ENCODE measurements around the gene ALDH2. TPM values are rescaled to one million over a fixed set of nuclear protein-coding genes. Genes with fewer than 3 reads are reported as not detected.
"Not testable (repeated sequence)": the region's sequence is repeated elsewhere in the genome, so short reads cannot be mapped to it uniquely, and the experiment has no call there.

Gene ALDH2
- total and polyA plus RNA-seq, 11 donors = 135 to 303 (median 248) TPM

- WGBS, 4 donors = 82 to 94% (median 92%) methylated on average over 7 to 8 of the region's 8 CpGs
- TF ChIP-seq POLR2A (IDR thresholded peaks at IDR 0.05) = no peak
- no peak for TF ChIP-seq CTCF (IDR thresholded peaks at IDR 0.05)
- intact Hi-C loops (cut with DNase I) = no loop called here
- H3K27me3 ChIP-seq = no peaks in the 10 kb centered on the region
- no peak overlapping the region for H3K27ac ChIP-seq
- DNase-seq = no peak
- H3K4me1 ChIP-seq = peaks cover 0 to 7% (median under 1%) of the 10 kb centered on the region in 12 donors
- no peak overlapping the region for H3K4me3 ChIP-seq
- no peaks in the 10 kb centered on the region for H3K9me3 ChIP-seq
- no peaks in the 10 kb centered on the region for H3K36me3 ChIP-seq
- no peak for ATAC-seq
These were observed 51.6 kb downstream of the ALDH2 start for GRCh38 chr12:111818340-111818739.

- no peak overlapping the region for H3K27ac ChIP-seq
- no peaks in the 10 kb centered on the region for H3K27me3 ChIP-seq
- WGBS, 4 donors = 65 to 77% (median 71%) methylated on average over 6 of the region's 6 CpGs
- H3K4me3 ChIP-seq = no peak overlapping the region
- no peak for TF ChIP-seq CTCF (IDR thresholded peaks at IDR 0.05)
- no peak for TF ChIP-seq POLR2A (IDR thresholded peaks at IDR 0.05)
- H3K4me1 ChIP-seq = peaks cover 0 to 14% (median 3%) of the 10 kb centered on the region in 12 donors
- DNase-seq (no peak), ATAC-seq (no peak)
- intact Hi-C loops (cut with DNase I) = no loop called here
- H3K36me3 ChIP-seq = no peaks in the 10 kb centered on the region
- H3K9me3 ChIP-seq = no peaks in the 10 kb centered on the region
These were observed 52.7 kb downstream of the ALDH2 start for GRCh38 chr12:111819191-111820158.

GRCh38 chr12:111820828-111821227 lies 54.1 kb downstream of the ALDH2 start:
- H3K27me3 ChIP-seq; ATAC-seq; DNase-seq; H3K9me3 ChIP-seq; H3K27ac ChIP-seq; H3K36me3 ChIP-seq; intact Hi-C loops (cut with DNase I); H3K4me3 ChIP-seq: not testable (repeated sequence)
- WGBS, 4 donors = 88 to 93% (median 91%) methylated on average over 8 of the region's 8 CpGs
- H3K4me1 ChIP-seq = peaks cover 0 to 16% (median 3%) of the 10 kb centered on the region in 12 donors

GRCh38 chr12:111822886-111823285 lies 56.2 kb downstream of the ALDH2 start:
- peaks cover 0 to 16% (median 3%) of the 10 kb centered on the region in 12 donors for H3K4me1 ChIP-seq
- no peaks in the 10 kb centered on the region for H3K27me3 ChIP-seq
- intact Hi-C loops (cut with DNase I) = no loop called here
- H3K9me3 ChIP-seq = no peaks in the 10 kb centered on the region
- no peaks in the 10 kb centered on the region for H3K36me3 ChIP-seq
- no peak for TF ChIP-seq CTCF (IDR thresholded peaks at IDR 0.05)
- TF ChIP-seq POLR2A (IDR thresholded peaks at IDR 0.05) = no peak
- ATAC-seq (no peak), DNase-seq (no peak)
- peak overlapping the region in 1 of 12 donors; percentile 71 for H3K27ac ChIP-seq
- no peak overlapping the region for H3K4me3 ChIP-seq
- WGBS, 4 donors = 52 to 57% (median 55%) methylated on average over 2 of the region's 2 CpGs
